DND-41 (cell line): Measurements from ENCODE around the gene NCAPD3.

ENCODE experiments used
- CTCF ChIP-seq: IDR thresholded peaks from 2 replicates; pipeline ENCODE4 v1.5.1; 2012; ENCODE audit warnings: borderline replicate concordance, low read length, moderate library complexity, mild to moderate bottlenecking; ENCODE audit not compliant: poor library complexity, severe bottlenecking; ENCODE audit errors: extremely low read depth
- EZH2 ChIP-seq: IDR thresholded peaks from 3 replicates; pipeline ENCODE4 v1.6.1; 2012; ENCODE audit warnings: borderline replicate concordance, low read depth, mild to moderate bottlenecking, moderate library complexity, low read length, inconsistent platforms; ENCODE audit not compliant: severe bottlenecking

GRCh38 chr11:134257101-134257500, 33.3 kb upstream of the NCAPD3 start:
- TF ChIP-seq CTCF (no peak), EZH2 (no peak)
